Measurements from ENCODE around the gene PSORS1C1.

DNA sequence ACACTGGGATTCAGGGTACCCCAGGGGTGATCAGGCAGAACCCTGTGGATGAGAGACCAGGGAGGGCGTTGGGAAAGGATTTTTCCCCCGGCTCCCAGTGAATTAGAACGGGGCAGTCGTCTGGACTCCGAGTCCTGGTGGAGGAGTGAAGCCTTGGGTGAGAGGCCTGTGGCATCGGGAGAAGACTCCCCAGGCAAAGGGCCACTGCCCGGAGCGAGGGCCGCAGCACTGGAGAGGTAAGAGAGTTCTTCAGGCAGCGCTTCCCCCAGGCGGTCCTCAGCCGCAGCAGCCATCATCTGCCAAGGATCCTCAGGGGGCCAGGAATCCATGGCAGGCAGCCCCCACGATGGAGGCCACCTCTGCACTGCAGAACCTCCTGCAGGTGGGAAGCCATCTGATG lies 2.9 kb upstream of the PSORS1C1 start:
- TF ChIP-seq, protein P1, sequence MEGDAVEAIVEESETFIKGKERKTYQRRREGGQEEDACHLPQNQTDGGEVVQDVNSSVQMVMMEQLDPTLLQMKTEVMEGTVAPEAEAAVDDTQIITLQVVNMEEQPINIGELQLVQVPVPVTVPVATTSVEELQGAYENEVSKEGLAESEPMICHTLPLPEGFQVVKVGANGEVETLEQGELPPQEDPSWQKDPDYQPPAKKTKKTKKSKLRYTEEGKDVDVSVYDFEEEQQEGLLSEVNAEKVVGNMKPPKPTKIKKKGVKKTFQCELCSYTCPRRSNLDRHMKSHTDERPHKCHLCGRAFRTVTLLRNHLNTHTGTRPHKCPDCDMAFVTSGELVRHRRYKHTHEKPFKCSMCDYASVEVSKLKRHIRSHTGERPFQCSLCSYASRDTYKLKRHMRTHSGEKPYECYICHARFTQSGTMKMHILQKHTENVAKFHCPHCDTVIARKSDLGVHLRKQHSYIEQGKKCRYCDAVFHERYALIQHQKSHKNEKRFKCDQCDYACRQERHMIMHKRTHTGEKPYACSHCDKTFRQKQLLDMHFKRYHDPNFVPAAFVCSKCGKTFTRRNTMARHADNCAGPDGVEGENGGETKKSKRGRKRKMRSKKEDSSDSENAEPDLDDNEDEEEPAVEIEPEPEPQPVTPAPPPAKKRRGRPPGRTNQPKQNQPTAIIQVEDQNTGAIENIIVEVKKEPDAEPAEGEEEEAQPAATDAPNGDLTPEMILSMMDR (IDR thresholded peaks at IDR 0.05) = no peak
- TF ChIP-seq EZH2 (IDR thresholded peaks at IDR 0.05) (no peak), EZH2phosphoT487 (IDR thresholded peaks at IDR 0.05) (no peak)

All from neural progenitor cell (in vitro differentiated cells).